AG04450 (cell line): Measurements from ENCODE around the gene ZBTB8A. TPM values are rescaled to one million over a fixed set of nuclear protein-coding genes. Genes with fewer than 3 reads are reported as not detected.
"Not testable (repeated sequence)": the region's sequence is repeated elsewhere in the genome, so short reads cannot be mapped to it uniquely, and the experiment has no call there.

ENCODE experiments used
- CTCF ChIA-PET: fragments of 300-600, 350-600 bp; formaldehyde crosslinking; extraction: SDS; loops from one replicate; lab custom pipeline; 2022; ENCODE audit warnings: antibody characterized with exemption, inconsistent platforms; lab: Charles Lee
- POLR2A ChIA-PET: fragments of 350-600 bp; formaldehyde crosslinking; extraction: SDS; loops from one replicate; lab custom pipeline; 2021; ENCODE audit warnings: antibody characterized with exemption, inconsistent platforms; lab: Yijun Ruan, JAX
- DNase-seq: peaks from one replicate; pipeline ENCODE4 v3.0.0-alpha.2; 2011; ENCODE audit warnings: low read depth, low spot score
- H3K27ac ChIP-seq: one replicate; pipeline ENCODE4 v1.5.1; 2012; ENCODE audit warnings: low read depth, low read length, control low read depth
- H3K27me3 ChIP-seq: one replicate; pipeline ENCODE4 v1.6.0; 2012; ENCODE audit warnings: low read length; ENCODE audit not compliant: control insufficient read depth, insufficient read depth
- H3K4me3 ChIP-seq: 2 replicates; pipeline ENCODE4 v1.5.1; 2011; ENCODE audit warnings: mild to moderate bottlenecking, low read depth, low read length, control low read depth
- H3K9me3 ChIP-seq: 2 replicates; pipeline ENCODE4 v1.5.1; 2012; ENCODE audit warnings: low read length; ENCODE audit not compliant: control insufficient read depth, insufficient read depth
- polyA plus RNA-seq: library from polyadenylated mRNA; depleted of rRNA; stranded (reverse); fragments of >200 nt; gene quantifications from 2 replicates; pipeline ENCODE4 v1.2.3, GENCODE V29; 2011
- TF ChIP-seq, protein P1 (sequence below): IDR thresholded peaks from 2 replicates; pipeline ENCODE4 v1.5.1; 2011; ENCODE audit warnings: low read depth, low read length, control low read depth, inconsistent platforms

Gene ZBTB8A
- polyA plus RNA-seq, 1 experiment = 7.2 TPM

GRCh38 chr1:32622205-32622604, 83.0 kb downstream of the ZBTB8A start:
- TF ChIP-seq, protein P1, sequence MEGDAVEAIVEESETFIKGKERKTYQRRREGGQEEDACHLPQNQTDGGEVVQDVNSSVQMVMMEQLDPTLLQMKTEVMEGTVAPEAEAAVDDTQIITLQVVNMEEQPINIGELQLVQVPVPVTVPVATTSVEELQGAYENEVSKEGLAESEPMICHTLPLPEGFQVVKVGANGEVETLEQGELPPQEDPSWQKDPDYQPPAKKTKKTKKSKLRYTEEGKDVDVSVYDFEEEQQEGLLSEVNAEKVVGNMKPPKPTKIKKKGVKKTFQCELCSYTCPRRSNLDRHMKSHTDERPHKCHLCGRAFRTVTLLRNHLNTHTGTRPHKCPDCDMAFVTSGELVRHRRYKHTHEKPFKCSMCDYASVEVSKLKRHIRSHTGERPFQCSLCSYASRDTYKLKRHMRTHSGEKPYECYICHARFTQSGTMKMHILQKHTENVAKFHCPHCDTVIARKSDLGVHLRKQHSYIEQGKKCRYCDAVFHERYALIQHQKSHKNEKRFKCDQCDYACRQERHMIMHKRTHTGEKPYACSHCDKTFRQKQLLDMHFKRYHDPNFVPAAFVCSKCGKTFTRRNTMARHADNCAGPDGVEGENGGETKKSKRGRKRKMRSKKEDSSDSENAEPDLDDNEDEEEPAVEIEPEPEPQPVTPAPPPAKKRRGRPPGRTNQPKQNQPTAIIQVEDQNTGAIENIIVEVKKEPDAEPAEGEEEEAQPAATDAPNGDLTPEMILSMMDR = no peak
- ChIA-PET POLR2A (no interaction called here), CTCF (interaction anchor here (0.6 to 1.1 kb wide), 2 partner anchors 102 to 221 kb away, joined by 3 to 4 read pairs; no protein-coding TSS in a partner anchor)
- no peaks in the 10 kb centered on the region for H3K9me3 ChIP-seq
- DNase-seq = no peak
- no peak overlapping the region for H3K27ac ChIP-seq
- no peaks in the 10 kb centered on the region for H3K27me3 ChIP-seq
- H3K4me3 ChIP-seq = no peak overlapping the region

- ChIA-PET CTCF (interaction anchor here (0.6 to 1.1 kb wide), 2 partner anchors 102 to 222 kb away, joined by 3 to 4 read pairs; no protein-coding TSS in a partner anchor), POLR2A (no interaction called here)
- DNase-seq = no peak
- TF ChIP-seq, protein P1 = no peak
- H3K27me3 ChIP-seq = no peaks in the 10 kb centered on the region
- H3K9me3 ChIP-seq = no peaks in the 10 kb centered on the region
- H3K27ac ChIP-seq = no peak overlapping the region
- no peak overlapping the region for H3K4me3 ChIP-seq
Observed at GRCh38 chr1:32622806-32623681, 83.8 kb downstream of the ZBTB8A start.

DNA sequence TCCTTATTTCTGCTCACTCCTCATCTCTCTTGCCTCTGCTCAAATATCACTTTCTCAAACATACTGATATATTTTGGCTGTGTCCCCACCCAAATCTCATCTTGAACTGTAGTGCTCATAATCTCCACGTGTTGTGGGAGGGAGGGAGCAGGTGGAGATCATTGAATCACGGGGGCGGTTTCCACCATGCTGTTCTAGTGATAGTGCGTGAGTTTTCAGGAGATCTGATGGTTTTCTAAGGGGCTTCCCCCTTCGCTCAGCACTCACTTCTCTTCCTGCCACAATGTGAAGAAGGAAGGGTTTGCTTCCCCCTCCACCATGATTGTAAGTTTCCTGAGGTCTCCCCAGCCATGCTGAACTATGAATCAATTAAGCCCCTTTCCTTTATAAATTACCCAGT, 84.5 kb downstream of the ZBTB8A start:
- no peaks in the 10 kb centered on the region for H3K27me3 ChIP-seq
- POLR2A ChIA-PET = no interaction called here
- CTCF ChIA-PET = no interaction called here
- no peak overlapping the region for H3K27ac ChIP-seq
- DNase-seq = no peak
- H3K9me3 ChIP-seq = no peaks in the 10 kb centered on the region
- TF ChIP-seq, protein P1 = no peak
- no peak overlapping the region for H3K4me3 ChIP-seq

- ChIA-PET POLR2A (no interaction called here), CTCF (no interaction called here)
- Histone ChIP-seq H3K27ac (no peak overlapping the region), H3K9me3 (no peaks in the 10 kb centered on the region), H3K27me3 (no peaks in the 10 kb centered on the region), H3K4me3 (no peak overlapping the region)
- TF ChIP-seq, protein P1 = no peak
- DNase-seq = no peak
Observed at GRCh38 chr1:32626176-32626575, 86.9 kb downstream of the ZBTB8A start.

- POLR2A ChIA-PET = interaction anchor here (0.6 kb wide), 1 partner anchor 25 kb away, joined by 5 read pairs; no protein-coding TSS in a partner anchor
- DNase-seq = no peak
- TF ChIP-seq, protein P1 = no peak
Observed at GRCh38 chr1:32627596-32628162, 88.5 kb downstream of the ZBTB8A start.

GRCh38 chr1:32630173-32630572, 90.9 kb downstream of the ZBTB8A start:
- DNase-seq, CTCF ChIA-PET: not testable (repeated sequence)

More at GRCh38 chr1:32627596-32628162, 88.5 kb downstream of the ZBTB8A start:
- Histone ChIP-seq H3K4me3 (no peak overlapping the region), H3K27me3 (no peaks in the 10 kb centered on the region), H3K9me3 (no peaks in the 10 kb centered on the region), H3K27ac (no peak overlapping the region)
- CTCF ChIA-PET = interaction anchor here (0.6 kb wide), 1 partner anchor 460 kb away, joined by 5 read pairs; no protein-coding TSS in a partner anchor

More at GRCh38 chr1:32630173-32630572, 90.9 kb downstream of the ZBTB8A start:
- H3K9me3 ChIP-seq, H3K27me3 ChIP-seq, H3K27ac ChIP-seq, POLR2A ChIA-PET, H3K4me3 ChIP-seq: not testable (repeated sequence)
